PFSK-1 (cell line): ENCODE data around the gene CD34.
A peak's percentile ranks its signal among the peaks of the same experiment; 100 is the strongest.

Experiments
- FOXP2 ChIP-seq: optimal IDR thresholded peaks from 2 replicates; pipeline ENCODE3; 2011; ENCODE audit warnings: borderline replicate concordance, control low read depth, inconsistent platforms; ENCODE audit not compliant: insufficient read depth; ENCODE audit errors: extremely low read length, extremely low read depth
- POLR2AphosphoS5 ChIP-seq: IDR thresholded peaks from 2 replicates; pipeline ENCODE4 v1.6.1; 2012; ENCODE audit warnings: low read depth, mild to moderate bottlenecking, control low read depth, low read length, moderate library complexity
- REST ChIP-seq, 2 experiments: IDR thresholded peaks; 2 replicates each; pipeline versions ENCODE4 v1.6.1 to v1.8.0; 2011 to 2012; ENCODE audit warnings: low read depth in 2 of 2, low read length in 2 of 2, control low read depth in 1 of 2, inconsistent platforms in 1 of 2, mild to moderate bottlenecking in 1 of 2, moderate library complexity in 1 of 2; ENCODE audit not compliant: insufficient read depth in 1 of 2
- SIN3A ChIP-seq: IDR thresholded peaks from 2 replicates; pipeline ENCODE4 v1.6.1; 2012; ENCODE audit warnings: mild to moderate bottlenecking, low read length, moderate library complexity, borderline replicate concordance; ENCODE audit not compliant: insufficient read depth
- TAF1 ChIP-seq: IDR thresholded peaks from 2 replicates; pipeline ENCODE4 v1.6.1; 2012; ENCODE audit warnings: low read length, control low read depth, borderline replicate concordance; ENCODE audit not compliant: insufficient read depth

The CD34 gene

GRCh38 chr1:207892764-207893163 lies 18.2 kb downstream of the CD34 start:
- TF ChIP-seq POLR2AphosphoS5 (no peak), FOXP2 (no peak), REST (IDR thresholded peaks at IDR 0.05; ENCODE audit: insufficient read depth in 1 of 2, low read depth in 2 of 2, low read length in 2 of 2) (no peak), TAF1 (no peak), SIN3A (no peak)

- TF ChIP-seq SIN3A (no peak), POLR2AphosphoS5 (no peak), FOXP2 (no peak), REST (IDR thresholded peaks at IDR 0.05; ENCODE audit: insufficient read depth in 1 of 2, low read depth in 2 of 2, low read length in 2 of 2) (no peak), TAF1 (no peak)
These were observed 19.8 kb downstream of the CD34 start for GRCh38 chr1:207891148-207891547.

GRCh38 chr1:207890136-207890738 lies 20.7 kb downstream of the CD34 start:
- TF ChIP-seq FOXP2 = peak; percentile 46
- TF ChIP-seq SIN3A = no peak
- peak; percentile 55; the same call in 1 of the 2 replicates for TF ChIP-seq TAF1

- no peak for TF ChIP-seq POLR2AphosphoS5
- no peak for TF ChIP-seq REST (IDR thresholded peaks at IDR 0.05; ENCODE audit: insufficient read depth in 1 of 2, low read depth in 2 of 2, low read length in 2 of 2)
- TF ChIP-seq FOXP2 = no peak
- TF ChIP-seq SIN3A = no peak
- TF ChIP-seq TAF1 = no peak
These were observed 22.3 kb downstream of the CD34 start for GRCh38 chr1:207888652-207889051.

GRCh38 chr1:207887542-207888201 lies 23.3 kb downstream of the CD34 start:
- TF ChIP-seq TAF1 (no peak), FOXP2 (no peak), SIN3A (no peak), POLR2AphosphoS5 (no peak), REST (IDR thresholded peaks at IDR 0.05; ENCODE audit: insufficient read depth in 1 of 2, low read depth in 2 of 2, low read length in 2 of 2) (no peak)
